H1 (cell line): ENCODE measurements around the gene LRRC4C. TPM values are rescaled to one million over a fixed set of nuclear protein-coding genes. Genes with fewer than 3 reads are reported as not detected.

Experiments used
- CTCF ChIA-PET: fragments of 300-600 bp; sonication (Branson Sonifier 250); formaldehyde crosslinking; loops from one replicate; lab custom pipeline; 2021; ENCODE audit not compliant: partially characterized antibody; lab: Charles Lee
- POLR2A ChIA-PET: fragments of 300-600 bp; sonication (Branson Sonifier 250); formaldehyde crosslinking; loops from one replicate; lab custom pipeline; 2021; ENCODE audit warnings: inconsistent platforms; ENCODE audit not compliant: partially characterized antibody; lab: Charles Lee
- DNase-seq, 2 experiments: peaks; one replicate each; pipeline versions ENCODE4 v3.0.0 to v3.0.0-alpha.2; 2010 to 2022; ENCODE audit warnings: low spot score in 2 of 2, low read depth in 1 of 2, mixed read lengths in 1 of 2
- FAIRE-seq: peaks from 2 replicates; lab custom pipeline; 2011; peaks lifted over from hg19 to GRCh38; lab: Jason Lieb, UNC
- H2AFZ ChIP-seq: 2 replicates; pipeline ENCODE4 v1.8.1; 2012; ENCODE audit warnings: low read length, inconsistent platforms
- H2AK5ac ChIP-seq: 2 replicates; pipeline ENCODE4 v1.6.1; 2013; ENCODE audit warnings: low read depth, low read length
- H2BK120ac ChIP-seq: replicated peaks from 2 replicates; pipeline ENCODE3; 2013; ENCODE audit warnings: low read depth, low read length, inconsistent platforms
- H2BK12ac ChIP-seq: 2 replicates; pipeline ENCODE4 v1.6.1; 2013; ENCODE audit warnings: low read depth, low read length
- H2BK15ac ChIP-seq: 2 replicates; pipeline ENCODE4 v1.6.1; 2013; ENCODE audit warnings: low read length
- H2BK20ac ChIP-seq: 2 replicates; pipeline ENCODE4 v1.6.1; 2013; ENCODE audit warnings: low read length
- H2BK5ac ChIP-seq: 2 replicates; pipeline ENCODE4 v1.6.1; 2013; ENCODE audit warnings: low read depth, low read length
- H3K14ac ChIP-seq: 2 replicates; pipeline ENCODE4 v1.6.1; 2013; ENCODE audit warnings: inconsistent platforms; ENCODE audit not compliant: insufficient read length
- H3K18ac ChIP-seq: 2 replicates; pipeline ENCODE4 v1.6.1; 2013; ENCODE audit warnings: low read length; ENCODE audit errors: extremely low read depth
- H3K23ac ChIP-seq: 2 replicates; pipeline ENCODE4 v1.6.1; 2013; ENCODE audit warnings: inconsistent platforms; ENCODE audit not compliant: insufficient read length
- H3K23me2 ChIP-seq: 2 replicates; pipeline ENCODE4 v1.6.1; 2013; ENCODE audit warnings: low read depth, low read length
- H3K27ac ChIP-seq: 2 replicates; pipeline ENCODE4 v1.6.1; 2011; ENCODE audit warnings: low read depth, low read length, inconsistent platforms
- H3K27me3 ChIP-seq, 4 experiments: replicated peaks in 1 of 4; 1 replicate in 1 of 4; 2 replicates in 3 of 4; pipeline versions ENCODE4 v1.6.1 to v1.8.1; 2011 to 2013; ENCODE audit warnings: low read length in 3 of 4, mild to moderate bottlenecking in 3 of 4, inconsistent platforms in 2 of 4, mixed read lengths in 2 of 4, moderate library complexity in 1 of 4; ENCODE audit not compliant: control insufficient read depth in 3 of 4, insufficient read depth in 3 of 4; ENCODE audit errors: extremely low read depth in 1 of 4
- H3K36me3 ChIP-seq, 4 experiments: 2 replicates each; pipeline versions ENCODE4 v1.6.1 to v1.8.1; 2011 to 2013; ENCODE audit warnings: mild to moderate bottlenecking in 4 of 4, low read length in 3 of 4, moderate library complexity in 2 of 4, control low read depth in 1 of 4, inconsistent platforms in 1 of 4; ENCODE audit not compliant: insufficient read depth in 4 of 4, control insufficient read depth in 2 of 4
- H3K4ac ChIP-seq: replicated peaks from 2 replicates; pipeline ENCODE3; 2013; ENCODE audit warnings: low read length, low read depth, mixed read lengths, inconsistent platforms; ENCODE audit not compliant: insufficient read length
- H3K4me1 ChIP-seq, 4 experiments: replicated peaks in 1 of 4; 1 replicate in 1 of 4; 2 replicates in 3 of 4; pipeline versions ENCODE4 v1.6.1 to v1.8.1; 2011 to 2013; ENCODE audit warnings: low read length in 3 of 4, inconsistent platforms in 2 of 4, mixed read lengths in 1 of 4; ENCODE audit not compliant: insufficient read depth in 4 of 4, control insufficient read depth in 3 of 4
- H3K4me2 ChIP-seq, 2 experiments: 2 replicates each; pipeline versions ENCODE4 v1.6.1 to v1.8.1; 2011 to 2013; ENCODE audit warnings: low read depth in 2 of 2, low read length in 2 of 2, control low read depth in 1 of 2, inconsistent platforms in 1 of 2, mild to moderate bottlenecking in 1 of 2; ENCODE audit not compliant: insufficient read depth in 1 of 2
- H3K4me3 ChIP-seq, 4 experiments: fragments of 200-600, 300-600 bp in 1 of 4; sonication (generic), shearing (Covaris generic), sonication (Bioruptor Twin) in 1 of 4; 2 replicates each; pipeline versions ENCODE4 v1.5.1 to v1.8.1; 2011 to 2016; ENCODE audit warnings: low read length in 4 of 4, low read depth in 3 of 4, control low read depth in 2 of 4, inconsistent platforms in 2 of 4, mild to moderate bottlenecking in 2 of 4, mixed read lengths in 1 of 4, moderate library complexity in 1 of 4; ENCODE audit not compliant: insufficient read depth in 2 of 4; ENCODE audit errors: extremely low read depth in 1 of 4
- H3K56ac ChIP-seq: replicated peaks from 2 replicates; pipeline ENCODE3; 2013; ENCODE audit warnings: low read depth, mild to moderate bottlenecking, mixed read lengths, low read length, inconsistent platforms; ENCODE audit not compliant: insufficient read length
- H3K79me1 ChIP-seq: 2 replicates; pipeline ENCODE4 v1.6.1; 2013; ENCODE audit warnings: low read depth, low read length, control low read depth
- H3K79me2 ChIP-seq, 2 experiments: 2 replicates each; pipeline versions ENCODE4 v1.6.1 to v1.8.1; 2012 to 2013; ENCODE audit warnings: low read length in 2 of 2, mild to moderate bottlenecking in 2 of 2, inconsistent platforms in 1 of 2; ENCODE audit not compliant: insufficient read depth in 2 of 2, control insufficient read depth in 1 of 2
- H3K9ac ChIP-seq, 4 experiments: replicated peaks in 1 of 4; 1 replicate in 1 of 4; 2 replicates in 3 of 4; pipeline versions ENCODE4 v1.6.1 to v1.8.1; 2011 to 2013; ENCODE audit warnings: low read depth in 3 of 4, low read length in 3 of 4, control low read depth in 2 of 4, mild to moderate bottlenecking in 2 of 4, moderate library complexity in 2 of 4, inconsistent platforms in 1 of 4; ENCODE audit errors: extremely low read depth in 1 of 4
- H3K9me3 ChIP-seq, 2 experiments: 2 replicates each; pipeline versions ENCODE4 v1.6.1 to v1.8.1; 2012 to 2013; ENCODE audit warnings: mild to moderate bottlenecking in 2 of 2, moderate library complexity in 2 of 2, control low read depth in 1 of 2, inconsistent platforms in 1 of 2, low read depth in 1 of 2, low read length in 1 of 2, mixed read lengths in 1 of 2; ENCODE audit not compliant: insufficient read depth in 2 of 2
- H4K20me1 ChIP-seq, 2 experiments: replicated peaks in 1 of 2; 2 replicates each; pipeline versions ENCODE3 to v1.8.1; 2011 to 2013; ENCODE audit warnings: inconsistent platforms in 2 of 2, low read length in 2 of 2, mild to moderate bottlenecking in 1 of 2; ENCODE audit not compliant: insufficient read depth in 2 of 2, control insufficient read depth in 1 of 2
- H4K5ac ChIP-seq: 2 replicates; pipeline ENCODE4 v1.6.1; 2013; ENCODE audit warnings: low read length, low read depth, mixed read lengths, inconsistent platforms; ENCODE audit not compliant: insufficient read length
- H4K8ac ChIP-seq: 2 replicates; pipeline ENCODE4 v1.8.0; 2013; ENCODE audit warnings: mild to moderate bottlenecking, moderate library complexity, low read length, inconsistent platforms; ENCODE audit not compliant: insufficient read depth; ENCODE audit errors: extremely low read depth
- H4K91ac ChIP-seq: replicated peaks from 2 replicates; pipeline ENCODE3; 2013; ENCODE audit warnings: low read length, mixed read lengths, inconsistent platforms; ENCODE audit not compliant: insufficient read length
- ASH2L ChIP-seq: fragments of 200-600, 300-600 bp; sonication (generic); IDR thresholded peaks from one replicate; pipeline ENCODE4 v1.7.1; 2017; ENCODE audit warnings: low read length
- EP300 ChIP-seq, 2 experiments: IDR thresholded peaks; 1 replicate in 1 of 2; 2 replicates in 1 of 2; pipeline ENCODE4 v1.6.1; 2011 to 2012; ENCODE audit warnings: low read depth in 2 of 2, low read length in 2 of 2, mild to moderate bottlenecking in 2 of 2, borderline replicate concordance in 1 of 2, inconsistent platforms in 1 of 2, moderate library complexity in 1 of 2
- KDM5A ChIP-seq: fragments of 200-600 bp; IDR thresholded peaks from 2 replicates; pipeline ENCODE4 v1.7.1; 2012; ENCODE audit warnings: mild to moderate bottlenecking, low read length, inconsistent platforms, mixed read lengths
- POU5F1 ChIP-seq: IDR thresholded peaks from 2 replicates; pipeline ENCODE4 v1.6.1; 2011; ENCODE audit warnings: low read depth, mild to moderate bottlenecking, low read length, moderate library complexity
- TAF7 ChIP-seq: optimal IDR thresholded peaks from 2 replicates; pipeline ENCODE3; 2011; ENCODE audit warnings: low read depth, mild to moderate bottlenecking, inconsistent platforms, low read length, moderate library complexity, borderline replicate concordance
- WGBS, 2 experiments: shearing (Covaris generic) in 1 of 2; methylation state at CpG; one replicate each; pipeline versions ENCODE4 v1.1.6 to v1.1.7; 2013 to 2015; ENCODE audit warnings: low lambda C conversion rate in 2 of 2, mixed read lengths in 2 of 2, inconsistent platforms in 1 of 2, low coverage in 1 of 2, missing lambda C conversion rate in 1 of 2; ENCODE audit not compliant: insufficient replicate concordance in 2 of 2, insufficient coverage in 1 of 2, insufficient read length in 1 of 2; ENCODE audit errors: extremely low coverage in 1 of 2, missing lambda C conversion rate in 1 of 2; 5-methylcytosine and 5-hydroxymethylcytosine counted together
- polyA plus RNA-seq, 7 experiments: library from polyadenylated mRNA; depleted of rRNA in 3 of 7; stranded (reverse) in 5 of 7; unstranded in 2 of 7; fragments of >200 nt in 5 of 7; fragments of 200-250 nt in 2 of 7; gene quantifications; 1 replicate in 5 of 7; 2 replicates in 1 of 7; 4 replicates in 1 of 7; pipeline versions ENCODE4 v1.2.1 to v1.2.3, GENCODE V29; 2011 to 2013; ENCODE audit warnings: missing spikeins in 2 of 7, mixed read lengths in 2 of 7
- total RNA-seq: library from RNA; stranded (reverse); fragmentation: NEBNext Ultra II Directional; extraction: Animal tissue kit (Norgen Biotek cat#: 25700); gene quantifications from 2 replicates; pipeline ENCODE4 v1.2.1, GENCODE V29; 2021
- TF ChIP-seq, protein P1 (sequence below): IDR thresholded peaks from 2 replicates; pipeline ENCODE4 v1.6.1; 2011; ENCODE audit warnings: low read depth, mild to moderate bottlenecking, low read length; ENCODE audit not compliant: insufficient read depth

LRRC4C gene
- total and polyA plus RNA-seq, 2 of the 8 experiments (the other 6 are each of a cell fraction or from before 2014, with no cell fraction given): 0.23 to 2.2 TPM

DNA sequence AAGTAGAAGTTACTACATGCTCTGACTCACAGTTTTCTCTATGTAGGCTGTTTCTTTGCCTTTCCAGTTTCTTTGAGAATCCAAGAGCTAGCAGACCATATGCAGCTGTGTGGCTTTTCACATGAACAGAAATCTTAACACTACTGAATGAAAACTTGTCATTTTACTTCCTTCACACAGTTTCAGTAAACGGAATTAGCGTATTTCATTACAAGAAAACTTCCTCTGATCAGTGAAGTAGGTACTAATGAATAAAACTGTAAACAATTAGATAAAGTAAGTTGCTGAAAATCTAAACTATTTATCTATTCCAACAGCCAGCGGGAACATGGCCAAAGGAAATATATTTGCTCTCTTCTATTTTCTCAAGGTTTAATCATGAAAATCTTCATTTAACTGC, 953.2 kb downstream of the LRRC4C start:
- H3K18ac ChIP-seq: no peak overlapping the region
- no peak overlapping the region for H2BK15ac ChIP-seq
- H3K56ac ChIP-seq: no peak overlapping the region
- no peak overlapping the region for H2BK5ac ChIP-seq
- H4K20me1 ChIP-seq: no peaks in the 10 kb centered on the region
- no peak overlapping the region for H3K9ac ChIP-seq
- H3K14ac ChIP-seq: no peak overlapping the region
- H2AK5ac ChIP-seq: no peak overlapping the region
- ChIA-PET POLR2A (no interaction called here), CTCF (interaction anchor here (0.5 kb wide), 1 partner anchor 840 kb away, joined by 3 read pairs; no protein-coding TSS in a partner anchor)
- no peak overlapping the region for H3K23ac ChIP-seq
- no peaks in the 10 kb centered on the region for H3K27me3 ChIP-seq
- no peaks in the 10 kb centered on the region for H3K23me2 ChIP-seq
- no peak overlapping the region for H2BK12ac ChIP-seq
- H3K79me1 ChIP-seq: no peaks in the 10 kb centered on the region
- H3K27ac ChIP-seq: no peak overlapping the region
- H3K9me3 ChIP-seq: peaks cover 4 to 7% of the 10 kb centered on the region in 2 experiments; a peak in 2 of 4 replicates
- no peak overlapping the region for H4K91ac ChIP-seq
- no peaks in the 10 kb centered on the region for H3K79me2 ChIP-seq
- no peak overlapping the region for H4K5ac ChIP-seq
- H2AFZ ChIP-seq: no peak overlapping the region
- no peak overlapping the region for H3K4ac ChIP-seq
- no peak overlapping the region for H3K4me2 ChIP-seq
- 88% methylated on average over 3 of the region's 3 CpGs; no CpG with 5 or more reads in 1 of the 2 experiments for WGBS, 2 experiments
- FAIRE-seq (no peak), DNase-seq (no peak)
- H2BK20ac ChIP-seq: no peak overlapping the region
- no peaks in the 10 kb centered on the region for H3K36me3 ChIP-seq
- H3K4me3 ChIP-seq: no peak overlapping the region
- no peak overlapping the region for H2BK120ac ChIP-seq
- H3K4me1 ChIP-seq: no peaks in the 10 kb centered on the region
- TF ChIP-seq, protein P1, sequence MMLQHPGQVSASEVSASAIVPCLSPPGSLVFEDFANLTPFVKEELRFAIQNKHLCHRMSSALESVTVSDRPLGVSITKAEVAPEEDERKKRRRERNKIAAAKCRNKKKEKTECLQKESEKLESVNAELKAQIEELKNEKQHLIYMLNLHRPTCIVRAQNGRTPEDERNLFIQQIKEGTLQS: no peak
- TF ChIP-seq TAF7: no peak
- no peak for TF ChIP-seq ASH2L
- TF ChIP-seq KDM5A: no peak
- TF ChIP-seq EP300 (IDR thresholded peaks at IDR 0.05; ENCODE audit: borderline replicate concordance in 1 of 2, low read depth in 2 of 2, low read length in 2 of 2): no peak
- TF ChIP-seq POU5F1: no peak
- H4K8ac ChIP-seq: no peak overlapping the region
